ENCODE data around the gene HIRIP3.
"Not testable (repeated sequence)": the region's sequence is repeated elsewhere in the genome, so short reads cannot be mapped to it uniquely, and the experiment has no call there.

Gene HIRIP3

GRCh38 chr16:30025156-30025555 is 29.7 kb upstream of the HIRIP3 start:
- no peak for TF ChIP-seq CTCF (IDR thresholded peaks at IDR 0.05; ENCODE audit: borderline replicate concordance, insufficient read depth, low read depth, low read length)
- no peak overlapping the region for H3K4me3 ChIP-seq (ENCODE audit: low read depth, low read length)

GRCh38 chr16:30024451-30024850 is 29.0 kb upstream of the HIRIP3 start:
- H3K4me3 ChIP-seq (ENCODE audit: low read depth, low read length): no peak overlapping the region
- TF ChIP-seq CTCF (IDR thresholded peaks at IDR 0.05; ENCODE audit: borderline replicate concordance, insufficient read depth, low read depth, low read length): no peak

GRCh38 chr16:30023586-30023985 is 28.2 kb upstream of the HIRIP3 start:
- TF ChIP-seq CTCF (IDR thresholded peaks at IDR 0.05; ENCODE audit: borderline replicate concordance, insufficient read depth, low read depth, low read length): no peak
- H3K4me3 ChIP-seq (ENCODE audit: low read depth, low read length): no peak overlapping the region

GRCh38 chr16:30022887-30023286 is 27.5 kb upstream of the HIRIP3 start, which contains the start of gene C16orf92:
Gene C16orf92 (plus strand): TSS chr16:30023198. CDS start chr16:30023341, 143 bp downstream.
- H3K4me3 ChIP-seq (ENCODE audit: low read depth, low read length): no peak within 1 kb of the TSS
- TF ChIP-seq CTCF (IDR thresholded peaks at IDR 0.05; ENCODE audit: borderline replicate concordance, insufficient read depth, low read depth, low read length): no peak

- no peak for TF ChIP-seq CTCF (IDR thresholded peaks at IDR 0.05; ENCODE audit: borderline replicate concordance, insufficient read depth, low read depth, low read length)
- H3K4me3 ChIP-seq (ENCODE audit: low read depth, low read length): no peak overlapping the region
Measured at GRCh38 chr16:30018731-30019158, 23.3 kb upstream of the HIRIP3 start.

DNA sequence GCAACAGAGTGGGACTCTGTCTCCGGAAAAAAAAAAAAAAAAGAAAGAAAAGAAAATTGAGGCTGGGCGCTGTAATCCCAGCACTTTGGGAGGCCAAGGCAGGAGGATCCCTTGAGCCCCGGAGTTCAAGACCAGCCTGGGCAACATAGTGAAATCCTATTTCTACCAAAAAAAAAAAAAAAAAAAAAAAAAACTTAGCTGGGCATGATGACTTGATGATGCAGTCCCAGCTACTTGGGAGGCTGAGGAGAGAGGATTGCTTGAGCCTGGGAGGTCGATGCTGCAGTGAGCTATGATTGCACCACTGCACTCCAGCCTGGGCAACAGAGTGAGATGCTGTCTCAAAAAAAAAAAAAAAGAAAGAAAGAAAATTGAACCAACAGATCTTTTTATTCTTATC is 22.5 kb upstream of the HIRIP3 start:
- not testable (repeated sequence) for H3K4me3 ChIP-seq (ENCODE audit: low read depth, low read length)

GRCh38 chr16:30017277-30017656 is 21.9 kb upstream of the HIRIP3 start:
- no peak overlapping the region for H3K4me3 ChIP-seq (ENCODE audit: low read depth, low read length)
- no peak for TF ChIP-seq CTCF (IDR thresholded peaks at IDR 0.05; ENCODE audit: borderline replicate concordance, insufficient read depth, low read depth, low read length)
